ENCODE data around the gene FCRL3.
"Not testable (repeated sequence)": the region's sequence is repeated elsewhere in the genome, so short reads cannot be mapped to it uniquely, and the experiment has no call there.

The FCRL3 gene

DNA sequence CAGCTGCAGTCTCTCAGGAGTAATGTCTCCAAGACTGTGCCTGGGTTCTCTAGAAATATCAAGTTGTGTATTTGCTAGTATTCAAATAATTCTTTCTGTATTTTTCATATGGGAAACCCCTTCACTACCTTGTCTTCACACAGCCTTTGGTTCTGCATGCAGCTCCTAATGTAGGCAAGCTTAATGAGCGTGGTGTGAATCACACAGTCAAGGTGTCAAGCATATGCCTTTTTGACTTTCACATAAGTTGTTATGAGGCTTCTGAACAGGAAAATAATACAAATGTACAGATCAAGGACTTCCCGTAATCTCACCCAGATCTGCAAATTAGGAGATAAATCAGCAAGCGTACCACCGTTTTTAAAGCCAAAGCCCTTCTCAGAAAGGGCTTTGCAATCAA, at the start of gene FCRL3:
FCRL3 (minus strand) TSS at position 38 of the 400 bp plus-strand sequence. CDS start 280 bp downstream, outside the sequence.
- Histone ChIP-seq H2AFZ (ENCODE audit: low read depth) (no peak within 1 kb of the TSS), H3K4me3 (IDR thresholded peaks at IDR 0.05; ENCODE audit: insufficient read depth, low read depth, low read length) (no peak within 1 kb of the TSS), H3K4me2 (no peak within 1 kb of the TSS)

DNA sequence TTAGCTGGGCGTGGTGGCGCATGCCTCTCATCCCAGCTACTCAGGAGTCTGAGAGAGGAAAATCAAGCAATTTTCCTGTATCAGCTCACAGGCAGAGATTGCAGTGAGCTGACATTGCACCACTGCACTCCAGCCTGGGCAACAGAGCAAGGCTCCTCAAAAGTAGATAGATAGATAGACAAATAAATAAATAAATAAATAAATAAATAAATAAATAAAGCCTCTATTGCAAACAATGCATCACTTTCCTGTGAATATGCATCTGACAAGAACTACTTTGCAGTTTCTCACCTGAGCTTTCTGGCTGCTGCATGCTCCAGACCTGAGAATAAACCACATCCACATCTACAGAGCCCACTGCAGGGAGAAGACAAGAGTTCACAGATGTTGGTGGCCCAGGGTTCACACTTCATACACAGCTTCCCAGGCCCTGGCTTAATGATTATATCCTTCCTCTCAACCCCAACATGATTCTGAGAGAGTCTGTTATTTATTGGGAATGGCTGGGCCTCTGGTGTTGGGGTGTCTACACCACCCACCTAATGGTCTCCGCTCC, 47.8 kb upstream of the FCRL3 start:
- no peak overlapping the region for H2AFZ ChIP-seq (ENCODE audit: low read depth)
- no peak overlapping the region for H3K4me2 ChIP-seq
- no peak for TF ChIP-seq CTCF (conservative IDR thresholded peaks at IDR 0.05; ENCODE audit: low read depth, low read length)
- no peaks in the 10 kb centered on the region for H3K79me2 ChIP-seq (ENCODE audit: insufficient read depth, low read depth)
- H3K4me1 ChIP-seq (ENCODE audit: low read depth, poor library complexity, severe bottlenecking): no peaks in the 10 kb centered on the region
- no peaks in the 10 kb centered on the region for H3K27me3 ChIP-seq (ENCODE audit: insufficient read depth, low read depth)
- H3K4me3 ChIP-seq (IDR thresholded peaks at IDR 0.05; ENCODE audit: insufficient read depth, low read depth, low read length): no peak overlapping the region
- no peak overlapping the region for H3K27ac ChIP-seq
- no peaks in the 10 kb centered on the region for H3K36me3 ChIP-seq (ENCODE audit: insufficient read depth)
- H3K9ac ChIP-seq: no peak overlapping the region
- H4K20me1 ChIP-seq (ENCODE audit: insufficient read depth): no peaks in the 10 kb centered on the region

More for the DNA sequence above, at the start of gene FCRL3:
- no peak within 1 kb of the TSS for H3K27ac ChIP-seq
- no peak for TF ChIP-seq CTCF (conservative IDR thresholded peaks at IDR 0.05; ENCODE audit: low read depth, low read length)
- H3K27me3 ChIP-seq (ENCODE audit: insufficient read depth, low read depth): no peaks in the 10 kb centered on the region
- no peaks in the 10 kb centered on the region for H3K36me3 ChIP-seq (ENCODE audit: insufficient read depth)
- no peaks in the 10 kb centered on the region for H3K79me2 ChIP-seq (ENCODE audit: insufficient read depth, low read depth)
- H4K20me1 ChIP-seq (ENCODE audit: insufficient read depth): no peaks in the 10 kb centered on the region
- peaks cover 18% of the 10 kb centered on the region for H3K4me1 ChIP-seq (ENCODE audit: low read depth, poor library complexity, severe bottlenecking)
- no peak within 1 kb of the TSS for H3K9ac ChIP-seq

DNA sequence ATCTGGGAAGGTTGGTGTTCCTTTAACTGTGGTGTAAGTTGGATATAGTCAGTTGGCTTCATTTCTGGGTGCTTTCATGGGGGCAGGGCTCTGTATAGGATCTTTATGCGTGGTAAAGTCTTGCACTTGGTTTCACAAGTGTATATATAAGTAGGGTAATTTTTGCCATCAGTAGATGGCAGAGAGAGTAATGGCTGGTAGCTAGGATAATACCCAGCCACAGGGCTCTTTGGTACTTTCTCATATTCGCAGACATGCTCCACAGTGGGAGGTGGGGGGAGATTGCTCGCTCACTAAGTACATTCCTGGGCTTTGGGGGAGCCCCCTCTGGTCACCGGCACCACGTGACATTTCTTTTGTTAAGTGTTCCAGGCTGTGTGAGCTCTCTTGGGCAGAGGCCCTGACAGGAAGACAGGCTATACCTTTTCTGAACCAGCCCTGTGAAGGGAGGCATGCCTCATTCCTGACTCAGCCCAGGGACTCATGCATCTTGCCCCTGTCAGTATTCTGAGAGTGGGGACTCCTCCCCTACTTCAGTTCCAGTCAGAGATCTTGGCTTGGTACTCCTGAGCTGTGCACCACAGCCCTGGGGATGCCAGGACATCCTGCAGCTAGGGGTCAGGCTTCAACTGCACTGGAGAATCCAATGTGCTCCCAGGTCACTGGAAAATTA, 38.8 kb upstream of the FCRL3 start:
- Histone ChIP-seq H3K4me1 (ENCODE audit: low read depth, poor library complexity, severe bottlenecking) (peaks cover 7% of the 10 kb centered on the region), H3K79me2 (ENCODE audit: insufficient read depth, low read depth) (no peaks in the 10 kb centered on the region), H3K9ac (no peak overlapping the region), H4K20me1 (ENCODE audit: insufficient read depth) (no peaks in the 10 kb centered on the region), H2AFZ (ENCODE audit: low read depth) (no peak overlapping the region), H3K36me3 (ENCODE audit: insufficient read depth) (no peaks in the 10 kb centered on the region), H3K4me2 (no peak overlapping the region), H3K27ac (no peak overlapping the region), H3K4me3 (IDR thresholded peaks at IDR 0.05; ENCODE audit: insufficient read depth, low read depth, low read length) (no peak overlapping the region), H3K27me3 (ENCODE audit: insufficient read depth, low read depth) (no peaks in the 10 kb centered on the region)
- no peak for TF ChIP-seq CTCF (conservative IDR thresholded peaks at IDR 0.05; ENCODE audit: low read depth, low read length)

- H4K20me1 ChIP-seq (ENCODE audit: insufficient read depth); H3K9ac ChIP-seq; H3K4me3 ChIP-seq (IDR thresholded peaks at IDR 0.05; ENCODE audit: insufficient read depth, low read depth, low read length); H3K79me2 ChIP-seq (ENCODE audit: insufficient read depth, low read depth); H3K36me3 ChIP-seq (ENCODE audit: insufficient read depth); H3K27ac ChIP-seq; H2AFZ ChIP-seq (ENCODE audit: low read depth); H3K4me2 ChIP-seq; H3K27me3 ChIP-seq (ENCODE audit: insufficient read depth, low read depth): not testable (repeated sequence)
- peaks cover 14% of the 10 kb centered on the region for H3K4me1 ChIP-seq (ENCODE audit: low read depth, poor library complexity, severe bottlenecking)
Observed at GRCh38 chr1:157735991-157736390, 35.4 kb upstream of the FCRL3 start.

DNA sequence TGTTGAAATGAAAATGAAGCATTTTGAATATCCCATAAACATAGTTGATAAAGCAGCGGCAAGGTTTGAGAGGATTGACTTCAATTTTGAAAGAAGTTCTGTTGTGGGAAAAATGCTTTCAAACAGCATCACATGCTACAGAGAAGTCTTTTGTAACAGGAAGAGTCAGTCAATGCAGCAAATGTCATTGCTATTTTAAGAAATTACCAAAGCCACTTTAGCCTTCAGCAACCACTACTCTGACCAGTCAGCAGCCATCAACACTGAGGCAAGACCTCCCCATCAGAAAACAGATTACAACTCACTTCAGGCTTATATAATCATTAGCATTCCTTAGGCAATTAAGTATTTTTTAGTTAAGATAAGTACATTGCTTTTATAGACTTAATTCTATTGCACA, 33.8 kb upstream of the FCRL3 start:
- H3K9ac ChIP-seq: no peak overlapping the region
- no peaks in the 10 kb centered on the region for H4K20me1 ChIP-seq (ENCODE audit: insufficient read depth)
- no peak overlapping the region for H3K4me3 ChIP-seq (IDR thresholded peaks at IDR 0.05; ENCODE audit: insufficient read depth, low read depth, low read length)
- no peaks in the 10 kb centered on the region for H3K27me3 ChIP-seq (ENCODE audit: insufficient read depth, low read depth)
- H3K79me2 ChIP-seq (ENCODE audit: insufficient read depth, low read depth): no peaks in the 10 kb centered on the region
- no peaks in the 10 kb centered on the region for H3K36me3 ChIP-seq (ENCODE audit: insufficient read depth)
- H3K27ac ChIP-seq: no peak overlapping the region
- H3K4me1 ChIP-seq (ENCODE audit: low read depth, poor library complexity, severe bottlenecking): peaks cover 14% of the 10 kb centered on the region
- no peak for TF ChIP-seq CTCF (conservative IDR thresholded peaks at IDR 0.05; ENCODE audit: low read depth, low read length)
- 0 out of 2 replicates have a peak overlapping the region, but pooled peaks have one; percentile 0 for H2AFZ ChIP-seq (ENCODE audit: low read depth)
- H3K4me2 ChIP-seq: peak overlapping the region; percentile 14

Measured in KMS-11 (cell line).